ENCODE data around the gene ZFP91. TPM values are rescaled to one million over a fixed set of nuclear protein-coding genes. Genes with fewer than 3 reads are reported as not detected.

ZFP91 gene
- total RNA-seq, 1 donor from 2014 or later: 52.0 TPM

GRCh38 chr11:58656348-58656747 is 77.5 kb downstream of the ZFP91 start:
- Mint-ChIP-seq H3K36me3 (no peaks in the 10 kb centered on the region), H3K27me3 (ENCODE audit: insufficient read depth, low read depth) (peaks cover 8% of the 10 kb centered on the region), H3K4me1 (peaks cover 4% of the 10 kb centered on the region), H3K27ac (no peak overlapping the region), H3K4me3 (no peak overlapping the region), H3K9me3 (no peaks in the 10 kb centered on the region)
- peaks cover 14% of the 10 kb centered on the region for H3K4me1 ChIP-seq
- no peak for DNase-seq (ENCODE audit: low spot score)
- TF ChIP-seq EZH2 (IDR thresholded peaks at IDR 0.05) (no peak), EZH2phosphoT487 (IDR thresholded peaks at IDR 0.05) (no peak), CTCF (IDR thresholded peaks at IDR 0.05) (no peak)
- H3K27me3 ChIP-seq: no peaks in the 10 kb centered on the region
- H3K4me2 ChIP-seq: no peak overlapping the region
- H3K9ac ChIP-seq: no peak overlapping the region
- no peaks in the 10 kb centered on the region for H3K9me3 ChIP-seq (ENCODE audit: low read depth)
- no peaks in the 10 kb centered on the region for H4K20me1 ChIP-seq (ENCODE audit: low read depth)
- H3F3A ChIP-seq (ENCODE audit: low read depth): peaks cover 6% of the 10 kb centered on the region
- no peaks in the 10 kb centered on the region for H3K79me2 ChIP-seq (ENCODE audit: low read depth)
- no peak overlapping the region for H3K27ac ChIP-seq
- H2AFZ ChIP-seq (replicated peaks): no peak overlapping the region
- H3K36me3 ChIP-seq: no peaks in the 10 kb centered on the region
- no peak overlapping the region for H3K4me3 ChIP-seq

GRCh38 chr11:58658623-58659022 is 79.8 kb downstream of the ZFP91 start:
- no peaks in the 10 kb centered on the region for H3K4me1 ChIP-seq
- no peak overlapping the region for H3K4me3 ChIP-seq
- Mint-ChIP-seq H3K36me3 (no peaks in the 10 kb centered on the region), H3K27ac (no peak overlapping the region), H3K4me3 (no peak overlapping the region), H3K9me3 (no peaks in the 10 kb centered on the region), H3K27me3 (ENCODE audit: insufficient read depth, low read depth) (peaks cover 8% of the 10 kb centered on the region), H3K4me1 (peaks cover 4% of the 10 kb centered on the region)
- peak overlapping the region; percentile 26 for H2AFZ ChIP-seq (replicated peaks)
- no peaks in the 10 kb centered on the region for H3K79me2 ChIP-seq (ENCODE audit: low read depth)
- no peaks in the 10 kb centered on the region for H3K36me3 ChIP-seq
- no peak overlapping the region for H3K4me2 ChIP-seq
- no peak for DNase-seq (ENCODE audit: low spot score)
- H3F3A ChIP-seq (ENCODE audit: low read depth): no peaks in the 10 kb centered on the region
- H3K9ac ChIP-seq: no peak overlapping the region
- H3K9me3 ChIP-seq (ENCODE audit: low read depth): no peaks in the 10 kb centered on the region
- no peaks in the 10 kb centered on the region for H4K20me1 ChIP-seq (ENCODE audit: low read depth)
- no peak for TF ChIP-seq EZH2 (IDR thresholded peaks at IDR 0.05)
- no peak for TF ChIP-seq EZH2phosphoT487 (IDR thresholded peaks at IDR 0.05)
- TF ChIP-seq CTCF (IDR thresholded peaks at IDR 0.05): no peak
- no peak overlapping the region for H3K27ac ChIP-seq
- no peaks in the 10 kb centered on the region for H3K27me3 ChIP-seq

GRCh38 chr11:58659404-58659803 is 80.5 kb downstream of the ZFP91 start:
- no peak overlapping the region for H3K4me3 ChIP-seq
- H3K79me2 ChIP-seq (ENCODE audit: low read depth): no peaks in the 10 kb centered on the region
- no peak for DNase-seq (ENCODE audit: low spot score)
- no peak overlapping the region for H3K4me2 ChIP-seq
- no peaks in the 10 kb centered on the region for H3K36me3 Mint-ChIP-seq
- no peak overlapping the region for H3K27ac ChIP-seq
- H3K9me3 Mint-ChIP-seq: no peaks in the 10 kb centered on the region
- no peaks in the 10 kb centered on the region for H3K9me3 ChIP-seq (ENCODE audit: low read depth)
- no peak overlapping the region for H2AFZ ChIP-seq (replicated peaks)
- no peaks in the 10 kb centered on the region for H3K27me3 ChIP-seq
- H3K27ac Mint-ChIP-seq: no peak overlapping the region
- H3F3A ChIP-seq (ENCODE audit: low read depth): no peaks in the 10 kb centered on the region
- H4K20me1 ChIP-seq (ENCODE audit: low read depth): no peaks in the 10 kb centered on the region
- H3K4me1 Mint-ChIP-seq: peaks cover under 1% of the 10 kb centered on the region
- no peak overlapping the region for H3K9ac ChIP-seq
- H3K36me3 ChIP-seq: no peaks in the 10 kb centered on the region
- H3K4me3 Mint-ChIP-seq: no peak overlapping the region
- H3K27me3 Mint-ChIP-seq (ENCODE audit: insufficient read depth, low read depth): peaks cover 4% of the 10 kb centered on the region
- H3K4me1 ChIP-seq: no peaks in the 10 kb centered on the region
- TF ChIP-seq EZH2phosphoT487 (IDR thresholded peaks at IDR 0.05): no peak
- no peak for TF ChIP-seq EZH2 (IDR thresholded peaks at IDR 0.05)
- TF ChIP-seq CTCF (IDR thresholded peaks at IDR 0.05): no peak
